PC-3 (cell line): Measurements from ENCODE around the gene FHL3. TPM values are rescaled to one million over a fixed set of nuclear protein-coding genes. Genes with fewer than 3 reads are reported as not detected.
"Not testable (repeated sequence)": the region's sequence is repeated elsewhere in the genome, so short reads cannot be mapped to it uniquely, and the experiment has no call there.

Experiments used
- ATAC-seq: fragments of 200-7000 bp; cut with Tn5 transposase; 2 replicates; pipeline ENCODE4 v1.9.1; 2020; ENCODE audit warnings: mild to moderate bottlenecking, moderate library complexity
- BruUV-seq: library from RNA; stranded (reverse); fragments of 400-500 nt; replicated peaks from 2 replicates; lab custom pipeline; 2021; lab: Mats Ljungman, UMichigan
- CTCF ChIA-PET: fragments of 300-600 bp; sonication (Branson Sonifier 250); formaldehyde crosslinking; loops from one replicate; lab custom pipeline; 2022; ENCODE audit warnings: antibody characterized with exemption; lab: Charles Lee
- POLR2A ChIA-PET: fragments of 300-600 bp; sonication (Branson Sonifier 250); formaldehyde crosslinking; loops from one replicate; lab custom pipeline; 2022; ENCODE audit warnings: antibody characterized with exemption; ENCODE audit not compliant: unreplicated experiment; lab: Charles Lee
- DNase-seq: peaks from one replicate; pipeline ENCODE4 v3.0.0-alpha.2; 2015
- H2AFZ ChIP-seq: fragments of 300-600 bp; sonication (generic); 2 replicates; pipeline ENCODE4 v1.6.0; 2016; ENCODE audit warnings: antibody characterized with exemption, low read length
- H3F3A ChIP-seq: fragments of 300-600 bp; sonication (generic); one replicate; pipeline ENCODE4 v1.6.0; 2017; ENCODE audit warnings: antibody characterized with exemption, low read length, control low read depth, mild to moderate bottlenecking; ENCODE audit not compliant: unreplicated experiment
- H3K27ac ChIP-seq: fragments of 300-600 bp; sonication (generic); 2 replicates; pipeline ENCODE4 v1.5.1; 2016; ENCODE audit warnings: mild to moderate bottlenecking, low read length
- H3K27me3 ChIP-seq: fragments of 300-600 bp; sonication (generic); 2 replicates; pipeline ENCODE4 v1.6.1; 2016; ENCODE audit warnings: low read length, mixed read lengths
- H3K36me3 ChIP-seq: fragments of 300-600 bp; sonication (generic); 2 replicates; pipeline ENCODE4 v1.6.1; 2016; ENCODE audit warnings: low read depth, mixed run types, low read length, mixed read lengths
- H3K4me1 ChIP-seq: fragments of 300-600 bp; sonication (generic); 2 replicates; pipeline ENCODE4 v1.5.1; 2016; ENCODE audit warnings: low read length; ENCODE audit not compliant: insufficient read depth
- H3K4me2 ChIP-seq: fragments of 300-600 bp; sonication (generic); 2 replicates; pipeline ENCODE4 v1.6.0; 2016; ENCODE audit warnings: low read length
- H3K4me3 ChIP-seq: fragments of 300-600 bp; sonication (generic); 2 replicates; pipeline ENCODE4 v1.5.1; 2016; ENCODE audit warnings: mild to moderate bottlenecking, low read length, mixed read lengths
- H3K79me2 ChIP-seq: fragments of 300-600 bp; sonication (generic); 2 replicates; pipeline ENCODE4 v1.6.1; 2017; ENCODE audit warnings: low read length, mixed read lengths
- H3K9ac ChIP-seq: fragments of 300-600 bp; sonication (generic); 2 replicates; pipeline ENCODE4 v1.6.0; 2016; ENCODE audit warnings: mild to moderate bottlenecking, low read length
- H3K9me2 ChIP-seq: fragments of 300-600 bp; sonication (generic); replicated peaks from 2 replicates; pipeline ENCODE4 v1.6.1; 2016; ENCODE audit warnings: mixed run types, low read length, mixed read lengths
- H3K9me3 ChIP-seq: fragments of 300-600 bp; sonication (generic); 2 replicates; pipeline ENCODE4 v1.6.1; 2016; ENCODE audit warnings: low read length, mixed read lengths
- H4K20me1 ChIP-seq: fragments of 300-600 bp; sonication (generic); 2 replicates; pipeline ENCODE4 v1.6.1; 2016; ENCODE audit warnings: low read length, mixed read lengths
- CTCF ChIP-seq: fragments of 300-600 bp; sonication (generic); conservative IDR thresholded peaks from 2 replicates; pipeline ENCODE4 v1.5.1; 2017; ENCODE audit warnings: antibody characterized with exemption, low read depth, mild to moderate bottlenecking, low read length
- EZH2 ChIP-seq: fragments of 300-600 bp; sonication (generic); IDR thresholded peaks from one replicate; pipeline ENCODE4 v1.6.1; 2017; ENCODE audit warnings: antibody characterized with exemption, mild to moderate bottlenecking, low read length; ENCODE audit not compliant: unreplicated experiment
- EZH2phosphoT487 ChIP-seq: fragments of 300-600 bp; sonication (generic); IDR thresholded peaks from 2 replicates; pipeline ENCODE4 v1.6.1; 2018; ENCODE audit warnings: mild to moderate bottlenecking, antibody characterized with exemption, low read length, borderline replicate concordance
- intact Hi-C: fragments of 100-400 bp; cut with micrococcal nuclease; formaldehyde crosslinking; loops from 2 replicates; pipeline ENCODE4 v1.9.0; 2023
- total RNA-seq: library from RNA; depleted of rRNA; stranded (reverse); fragments of >200 nt; gene quantifications from 2 replicates; pipeline ENCODE4 v1.2.3, GENCODE V29; 2014

Gene FHL3
- total RNA-seq, 1 experiment from 2014 or later: 6.3 TPM

- no peak for DNase-seq
- H3K9ac ChIP-seq: no peak overlapping the region
- no peaks in the 10 kb centered on the region for H3K9me2 ChIP-seq
- TF ChIP-seq EZH2: no peak
- no peak for TF ChIP-seq EZH2phosphoT487
- no peak for TF ChIP-seq CTCF
- no peak overlapping the region for H3K27ac ChIP-seq
- no peaks in the 10 kb centered on the region for H3K4me1 ChIP-seq
- no peaks in the 10 kb centered on the region for H3K27me3 ChIP-seq
- CTCF ChIA-PET: no interaction called here
- 0 out of 2 replicates have a peak, but pooled peaks cover 6% of the 10 kb centered on the region for H4K20me1 ChIP-seq
- H2AFZ ChIP-seq: no peak overlapping the region
- H3K4me2 ChIP-seq: no peak overlapping the region
- H3F3A ChIP-seq: no peaks in the 10 kb centered on the region
- no peaks in the 10 kb centered on the region for H3K79me2 ChIP-seq
- no peak overlapping the region for H3K4me3 ChIP-seq
- POLR2A ChIA-PET: no interaction called here
- intact Hi-C loops: no loop called here
- ATAC-seq: no peak
- H3K36me3 ChIP-seq: peaks cover 37% of the 10 kb centered on the region
- H3K9me3 ChIP-seq: no peaks in the 10 kb centered on the region
- no TSS peak for BruUV-seq
Observed at GRCh38 chr1:37965301-37965700, 40.0 kb downstream of the FHL3 start.

- H4K20me1 ChIP-seq, POLR2A ChIA-PET, H3K4me1 ChIP-seq, H3K27me3 ChIP-seq, H3F3A ChIP-seq, CTCF ChIA-PET, BruUV-seq, H3K4me3 ChIP-seq, H3K9ac ChIP-seq, H3K9me2 ChIP-seq, DNase-seq, ATAC-seq, H3K9me3 ChIP-seq, H3K4me2 ChIP-seq, H3K27ac ChIP-seq, H2AFZ ChIP-seq, intact Hi-C loops, H3K79me2 ChIP-seq: not testable (repeated sequence)
- H3K36me3 ChIP-seq: peaks cover 36% of the 10 kb centered on the region
Observed at GRCh38 chr1:37964106-37964505, 41.2 kb downstream of the FHL3 start.

GRCh38 chr1:37958690-37959089 is 46.6 kb downstream of the FHL3 start:
- POLR2A ChIA-PET: no interaction called here
- ATAC-seq: peak; percentile 31; the same call in 1 of the 2 replicates

More at GRCh38 chr1:37958690-37959089, 46.6 kb downstream of the FHL3 start:
- Histone ChIP-seq H3K9ac (no peak overlapping the region), H3K4me1 (no peaks in the 10 kb centered on the region), H3K4me2 (no peak overlapping the region), H3K79me2 (no peaks in the 10 kb centered on the region), H2AFZ (no peak overlapping the region), H3K27ac (no peak overlapping the region), H3K4me3 (no peak overlapping the region), H3K9me2 (no peaks in the 10 kb centered on the region), H3F3A (no peaks in the 10 kb centered on the region), H4K20me1 (no peaks in the 10 kb centered on the region), H3K27me3 (no peaks in the 10 kb centered on the region), H3K9me3 (no peaks in the 10 kb centered on the region), H3K36me3 (peaks cover 28% of the 10 kb centered on the region)
- peak; percentile 45 for DNase-seq
- BruUV-seq: no TSS peak
- CTCF ChIA-PET: no interaction called here
- intact Hi-C loops: no loop called here
- no peak for TF ChIP-seq CTCF
- TF ChIP-seq EZH2phosphoT487: no peak
- no peak for TF ChIP-seq EZH2
